Progenitor cell of endocrine pancreas (in vitro differentiated cells): ENCODE results near the gene KBTBD13. TPM values are rescaled to one million over a fixed set of nuclear protein-coding genes. Genes with fewer than 3 reads are reported as not detected.

Experiments
- DNase-seq: peaks from one replicate; pipeline ENCODE4 v3.0.0; 2021; ENCODE audit warnings: low spot score; ENCODE audit not compliant: unreplicated experiment
- H3K27ac Mint-ChIP-seq: 2 replicates; pipeline ENCODE4 v1.8.0; 2021; ENCODE audit warnings: mild to moderate bottlenecking, moderate library complexity, mixed read lengths
- H3K27me3 Mint-ChIP-seq: 2 replicates; pipeline ENCODE4 v1.8.0; 2021; ENCODE audit warnings: mixed read lengths
- H3K36me3 Mint-ChIP-seq: 2 replicates; pipeline ENCODE4 v1.8.0; 2022; ENCODE audit warnings: mixed read lengths; ENCODE audit not compliant: insufficient read depth
- H3K4me1 Mint-ChIP-seq: 2 replicates; pipeline ENCODE4 v1.8.0; 2021; ENCODE audit warnings: low read depth, mixed read lengths
- H3K4me3 Mint-ChIP-seq: 2 replicates; pipeline ENCODE4 v1.8.0; 2021; ENCODE audit warnings: low read depth, mild to moderate bottlenecking, moderate library complexity, mixed read lengths
- H3K9me3 Mint-ChIP-seq: 2 replicates; pipeline ENCODE4 v1.8.0; 2021; ENCODE audit warnings: low read depth, mixed read lengths
- CTCF ChIP-seq: fragments of 200-600 bp; sonication (generic); IDR thresholded peaks from one replicate; pipeline ENCODE4 v1.5.0; 2021; ENCODE audit warnings: antibody characterized with exemption, mild to moderate bottlenecking; ENCODE audit not compliant: unreplicated experiment
- total RNA-seq: library from RNA; stranded (reverse); gene quantifications from 2 replicates; pipeline ENCODE4 v1.2.1, GENCODE V29; 2021

KBTBD13 gene
- total RNA-seq, 1 donor from 2014 or later = not detected

- Mint-ChIP-seq H3K36me3 (no peaks in the 10 kb centered on the region), H3K9me3 (no peaks in the 10 kb centered on the region), H3K4me1 (peaks cover 7% of the 10 kb centered on the region), H3K4me3 (no peak overlapping the region), H3K27ac (no peak overlapping the region), H3K27me3 (peaks cover 16% of the 10 kb centered on the region)
- no peak for TF ChIP-seq CTCF
- no peak for DNase-seq
Measured at GRCh38 chr15:65052956-65053355, 23.6 kb upstream of the KBTBD13 start.

GRCh38 chr15:65054333-65055200 lies 22.0 kb upstream of the KBTBD13 start:
- peaks cover 6% of the 10 kb centered on the region for H3K4me1 Mint-ChIP-seq
- peak; percentile 89 for TF ChIP-seq CTCF
- peak overlapping the region; percentile 33 for H3K27ac Mint-ChIP-seq
- no peaks in the 10 kb centered on the region for H3K36me3 Mint-ChIP-seq
- DNase-seq = peak; percentile 72
- no peaks in the 10 kb centered on the region for H3K9me3 Mint-ChIP-seq
- H3K27me3 Mint-ChIP-seq = peaks cover 14% of the 10 kb centered on the region
- no peak overlapping the region for H3K4me3 Mint-ChIP-seq

GRCh38 chr15:65055201-65055870 lies 21.2 kb upstream of the KBTBD13 start:
- DNase-seq = no peak
- peaks cover 6% of the 10 kb centered on the region for H3K4me1 Mint-ChIP-seq
- TF ChIP-seq CTCF = no peak
- no peak overlapping the region for H3K27ac Mint-ChIP-seq
- peaks cover 8% of the 10 kb centered on the region for H3K27me3 Mint-ChIP-seq
- no peak overlapping the region for H3K4me3 Mint-ChIP-seq
- H3K9me3 Mint-ChIP-seq = no peaks in the 10 kb centered on the region
- no peaks in the 10 kb centered on the region for H3K36me3 Mint-ChIP-seq

GRCh38 chr15:65056106-65056505 lies 20.4 kb upstream of the KBTBD13 start:
- no peak overlapping the region for H3K27ac Mint-ChIP-seq
- no peaks in the 10 kb centered on the region for H3K36me3 Mint-ChIP-seq

More at GRCh38 chr15:65056106-65056505, 20.4 kb upstream of the KBTBD13 start:
- Mint-ChIP-seq H3K4me3 (no peak overlapping the region), H3K27me3 (peaks cover 6% of the 10 kb centered on the region), H3K4me1 (peaks cover 6% of the 10 kb centered on the region), H3K9me3 (no peaks in the 10 kb centered on the region)
- no peak for DNase-seq
- no peak for TF ChIP-seq CTCF
